ENCODE results near the gene HMGB4.

Gene HMGB4

DNA sequence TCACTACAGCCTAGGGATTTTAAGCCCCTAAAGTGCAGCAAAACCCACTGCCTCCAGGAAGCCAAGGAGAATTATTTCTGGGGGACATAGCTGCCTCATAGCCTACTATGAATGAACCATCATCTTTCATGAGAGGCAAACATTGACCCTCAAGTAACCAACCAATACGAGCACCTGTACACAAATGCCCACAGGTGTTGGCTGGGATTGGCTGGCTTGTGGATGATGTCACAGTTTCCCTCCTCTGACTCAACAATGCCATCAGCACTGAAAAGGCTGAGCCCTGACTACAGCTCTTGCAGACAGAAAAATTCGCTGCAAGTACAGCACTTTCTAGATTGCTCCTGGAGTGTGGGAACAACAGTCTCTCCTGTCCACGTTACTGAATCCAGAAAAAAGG, at the start of gene HMGB4:
HMGB4 (plus strand) TSS at position 301 of the 400 bp plus-strand sequence. CDS start 113 bp downstream, outside the sequence.
- no peak for DNase-seq

- DNase-seq = no peak
Measured at GRCh38 chr1:33814166-33814565, 49.7 kb upstream of the HMGB4 start.

- DNase-seq = no peak
Measured at GRCh38 chr1:33815061-33815460, 48.8 kb upstream of the HMGB4 start.

GRCh38 chr1:33818071-33818470, 45.8 kb upstream of the HMGB4 start:
- DNase-seq = no peak

DNA sequence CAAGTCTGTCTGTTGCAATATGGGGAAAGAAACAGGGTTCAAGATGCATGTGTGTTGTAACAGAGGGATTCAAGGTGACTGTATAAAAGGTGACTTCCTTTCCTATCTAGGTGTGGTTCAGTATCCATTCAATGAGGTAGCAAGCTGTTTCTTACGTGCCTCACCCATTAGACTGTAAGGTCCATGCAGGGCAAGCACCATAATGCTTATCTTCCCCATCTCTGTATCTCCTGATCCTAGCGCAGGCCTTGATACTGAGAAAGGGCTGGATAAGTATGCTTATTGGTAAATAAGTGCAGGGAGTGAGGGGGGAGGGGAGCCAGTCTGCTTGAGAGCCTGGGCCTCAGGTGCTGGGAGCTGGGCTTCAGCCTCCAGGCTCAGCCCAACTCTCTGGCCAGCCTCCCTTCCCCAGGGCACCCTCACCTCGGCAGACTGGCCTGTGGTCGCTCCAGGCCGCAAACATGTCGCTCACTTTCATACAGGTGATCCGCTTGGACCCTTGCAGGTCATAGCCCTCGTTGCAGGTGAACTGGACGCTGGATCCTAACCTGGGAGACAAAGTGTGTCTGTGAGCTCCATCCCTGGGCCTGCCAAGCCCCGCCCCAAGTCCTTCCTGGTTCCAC, 44.5 kb upstream of the HMGB4 start:
- no peak for DNase-seq

DNA sequence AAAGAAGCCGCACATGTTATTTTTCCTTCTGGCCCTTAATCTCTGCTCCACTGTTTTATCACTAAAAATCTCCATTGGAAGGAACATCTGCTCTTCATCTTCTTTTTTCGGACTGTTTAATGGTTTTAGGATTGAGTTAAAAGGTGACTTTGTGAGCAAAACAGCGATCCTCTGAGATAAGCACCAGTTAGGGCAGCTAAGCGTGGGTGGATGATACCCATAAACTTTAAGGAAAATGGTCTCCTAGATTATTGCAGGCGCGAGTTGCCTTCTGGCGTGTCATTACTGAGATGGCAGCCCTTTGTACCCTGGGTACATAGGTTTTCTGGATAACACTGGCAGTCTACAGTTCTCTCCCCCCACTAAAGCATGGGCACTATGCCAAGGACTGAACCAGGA, 44.0 kb upstream of the HMGB4 start:
- no peak for DNase-seq

DNA sequence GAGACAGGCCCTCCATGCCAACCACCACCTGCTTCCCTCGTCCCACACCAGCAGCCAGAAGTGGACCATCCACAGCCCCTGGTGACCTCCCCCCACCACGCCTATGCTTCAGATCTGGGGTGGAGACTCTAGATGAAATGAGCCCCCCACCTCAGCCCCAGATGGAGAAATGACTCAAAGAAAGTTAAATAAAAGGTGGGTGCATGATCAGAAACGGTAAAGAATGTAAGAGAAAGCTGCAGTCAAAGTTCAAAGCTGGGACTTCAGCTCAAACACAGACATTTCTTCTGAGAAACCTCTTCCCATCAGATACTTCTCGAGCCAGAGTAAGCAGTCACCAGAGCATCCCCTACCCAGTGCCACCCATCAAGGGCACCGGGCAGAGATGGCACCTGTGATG, 43.1 kb upstream of the HMGB4 start:
- no peak for DNase-seq

DNA sequence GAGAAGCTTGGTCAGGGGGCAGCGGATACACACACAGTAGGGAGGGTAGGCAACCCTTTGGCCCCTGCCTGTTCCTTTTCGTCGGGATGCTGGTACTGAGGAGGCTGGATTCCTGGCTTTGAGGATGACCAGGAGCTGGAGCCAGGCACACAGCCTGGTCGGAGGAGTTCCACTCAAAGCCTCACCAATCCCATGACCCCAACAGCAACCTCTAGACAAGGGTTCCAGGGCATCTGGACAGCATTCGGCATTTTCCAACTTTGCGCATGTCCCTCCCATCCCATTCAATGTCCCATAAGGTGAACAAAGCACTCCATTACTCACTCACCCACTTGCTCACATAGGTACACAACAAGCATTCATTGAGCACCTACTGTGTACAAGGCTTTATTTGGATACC, 42.6 kb upstream of the HMGB4 start:
- no peak for DNase-seq

GRCh38 chr1:33822396-33822795, 41.5 kb upstream of the HMGB4 start:
- DNase-seq = no peak

DNA sequence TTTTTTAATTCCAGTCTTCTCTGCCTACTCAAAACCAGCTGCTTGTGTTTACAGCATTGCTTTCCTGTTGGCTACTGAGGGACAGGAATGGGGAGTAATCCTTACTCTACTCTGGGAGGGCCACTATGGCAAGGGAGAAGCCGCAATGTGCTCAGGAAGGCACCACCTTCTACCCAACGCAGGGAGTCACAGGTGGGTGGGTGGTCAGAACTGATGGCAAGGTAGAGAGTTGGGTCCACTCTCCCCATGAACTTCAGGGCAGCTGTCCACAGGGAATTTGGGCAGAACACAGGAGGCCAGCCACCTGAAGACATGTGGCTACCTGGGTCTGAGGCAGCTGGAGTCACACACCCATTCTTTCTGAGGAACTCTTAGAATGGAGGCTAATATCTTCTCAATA, 40.5 kb upstream of the HMGB4 start:
- DNase-seq = no peak

DNA sequence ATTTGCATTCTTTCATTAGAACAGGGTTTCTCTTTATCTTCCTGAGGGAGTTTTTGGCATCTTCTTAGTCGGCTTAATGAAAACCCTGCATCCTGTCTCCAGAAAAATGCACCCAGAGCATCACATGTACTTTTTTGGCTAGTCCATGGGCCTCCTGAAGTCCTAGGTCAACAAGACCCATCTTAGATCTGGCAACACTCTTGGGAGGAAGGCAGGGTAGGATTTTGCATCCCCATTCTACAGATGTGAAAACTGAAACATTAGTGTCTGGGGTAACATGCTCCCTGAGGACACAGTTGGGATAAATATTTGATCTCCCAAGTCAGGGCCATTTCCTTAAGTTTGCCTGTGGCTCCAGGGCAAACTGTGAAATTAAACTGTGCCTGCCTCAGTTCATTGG, 40.0 kb upstream of the HMGB4 start:
- DNase-seq = no peak

GRCh38 chr1:33824321-33824720, 39.6 kb upstream of the HMGB4 start:
- DNase-seq = no peak

DNA sequence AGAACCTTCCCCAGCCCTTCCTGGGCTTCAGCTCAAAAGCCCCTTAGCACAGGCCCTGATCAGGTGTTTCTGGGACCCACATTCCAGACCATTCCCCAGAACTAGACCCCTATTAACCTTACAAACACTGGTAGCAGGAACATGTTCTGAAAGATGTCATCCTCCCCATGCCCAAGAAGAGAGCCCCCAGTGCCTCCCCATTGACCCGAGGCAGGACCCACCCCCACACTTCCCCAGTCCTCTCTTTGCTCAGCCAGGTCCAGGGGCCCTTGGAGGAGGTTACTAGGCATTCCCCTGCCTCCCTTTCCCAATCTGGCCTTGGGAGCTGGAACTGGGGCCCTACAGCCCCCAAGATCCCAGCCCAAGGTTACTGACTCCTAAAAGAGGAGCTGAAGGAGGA, 38.9 kb upstream of the HMGB4 start:
- no peak for DNase-seq

DNA sequence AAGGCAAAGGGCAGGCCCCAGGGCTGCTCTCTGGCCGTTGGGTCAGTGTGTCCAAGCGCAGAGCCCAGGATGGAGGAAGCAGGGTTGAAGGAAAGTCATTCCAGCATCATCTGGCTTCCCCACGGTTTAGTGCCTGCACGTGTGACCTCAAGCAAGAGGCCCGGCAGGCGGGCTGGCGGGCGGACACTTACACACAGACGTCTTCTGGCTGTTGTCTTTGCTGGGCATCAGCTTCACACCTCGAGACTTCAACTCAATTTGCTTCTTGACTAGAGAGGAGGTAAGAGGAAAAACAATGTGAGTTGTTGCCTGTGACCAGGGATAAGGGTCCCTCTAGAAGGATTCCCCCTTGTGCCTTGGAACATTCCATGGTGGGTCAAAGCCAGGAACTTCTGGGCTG, 38.4 kb upstream of the HMGB4 start:
- DNase-seq = no peak

- no peak for DNase-seq
Measured at GRCh38 chr1:33826311-33826710, 37.6 kb upstream of the HMGB4 start.

DNA sequence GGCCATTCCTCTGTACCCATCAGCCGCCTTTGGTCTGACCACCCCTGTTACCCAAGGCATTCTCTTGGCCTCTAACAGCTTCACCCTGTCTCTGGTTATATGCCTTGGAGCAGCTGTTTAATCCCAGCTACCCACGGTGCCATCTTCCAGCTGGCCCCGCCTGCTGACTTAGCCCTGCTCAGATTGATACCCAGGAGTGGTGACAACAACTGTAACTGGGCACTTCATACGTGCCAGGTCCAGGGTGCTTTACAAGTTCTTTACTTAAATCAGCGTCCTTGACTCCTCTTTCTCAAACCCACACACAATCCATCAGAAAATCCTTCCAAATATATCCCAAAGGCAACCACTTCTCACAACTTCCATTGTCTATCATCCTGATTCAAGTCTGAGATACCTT, 37.2 kb upstream of the HMGB4 start:
- no peak for DNase-seq

DNA sequence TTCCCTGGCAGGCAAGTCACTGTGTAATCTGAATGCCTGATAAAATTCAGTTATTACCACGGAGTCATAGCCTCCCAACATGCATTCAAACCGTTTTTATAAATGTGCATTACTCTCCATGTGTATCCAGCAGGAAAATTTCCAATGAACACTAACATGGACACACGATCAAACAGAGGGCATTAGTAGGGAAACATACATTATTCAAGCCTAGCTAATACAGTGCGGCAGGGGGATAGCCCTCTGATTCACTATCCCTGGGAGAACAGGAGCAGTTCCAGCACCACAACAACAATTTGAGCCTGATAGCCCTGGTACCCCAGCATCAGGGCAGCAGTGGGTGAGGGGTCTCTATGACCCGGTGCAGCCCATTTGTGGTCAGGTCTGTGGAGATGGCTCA, 35.8 kb upstream of the HMGB4 start:
- DNase-seq = no peak

GRCh38 chr1:33828654-33829053, 35.2 kb upstream of the HMGB4 start:
- no peak for DNase-seq

DNA sequence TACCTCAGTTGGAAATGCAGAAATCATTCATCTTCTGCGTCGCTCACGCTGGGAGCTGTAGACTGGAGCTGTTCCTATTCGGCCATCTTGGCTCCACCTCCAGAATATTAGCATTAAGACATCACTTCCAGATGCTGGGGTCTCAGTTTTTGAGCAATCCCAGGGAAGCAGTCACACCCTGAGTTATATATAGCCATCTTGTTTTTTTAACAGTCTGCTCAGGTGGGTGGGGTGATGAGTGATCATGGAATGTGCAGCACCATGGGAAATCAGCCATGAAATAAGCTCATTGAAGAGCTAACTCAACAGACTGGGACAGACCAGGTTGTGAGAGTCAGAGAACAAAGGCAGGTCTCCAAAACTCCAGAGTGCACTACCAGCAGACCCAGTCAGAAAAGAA, 27.0 kb upstream of the HMGB4 start:
- DNase-seq = no peak

GRCh38 chr1:33837635-33838034, 26.2 kb upstream of the HMGB4 start:
- DNase-seq = no peak

GRCh38 chr1:33841494-33841893, 22.4 kb upstream of the HMGB4 start:
- DNase-seq = no peak

- no peak for DNase-seq
Measured at GRCh38 chr1:33842348-33842747, 21.5 kb upstream of the HMGB4 start.

- no peak for DNase-seq
Measured at GRCh38 chr1:33844166-33844565, 19.7 kb upstream of the HMGB4 start.

DNA sequence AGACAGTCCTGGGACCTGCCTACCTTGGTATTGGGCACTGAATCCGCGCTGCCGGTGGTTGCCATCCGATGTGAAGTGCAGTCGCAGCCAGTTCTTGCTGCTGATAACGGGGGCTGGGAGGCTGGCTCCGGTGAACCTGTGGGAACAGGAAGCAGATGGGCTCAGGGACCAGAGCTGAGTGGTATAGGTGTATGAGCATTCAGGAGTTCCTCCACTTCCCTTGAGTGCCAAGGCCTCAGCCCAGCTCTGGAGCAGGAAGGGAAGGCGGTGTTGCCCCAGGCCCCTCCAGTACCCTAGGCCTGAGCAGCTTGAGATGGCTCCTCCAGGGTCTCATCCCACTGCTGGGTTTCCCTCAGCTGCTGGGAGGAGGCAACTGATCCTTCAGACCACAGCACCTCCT, 17.0 kb upstream of the HMGB4 start:
- no peak for DNase-seq

GRCh38 chr1:33848205-33848937, 15.5 kb upstream of the HMGB4 start:
- no peak for DNase-seq
